Tibial nerve (tissue), 4 donors: ENCODE results near the gene TDRKH.

Source experiments
- CTCF ChIP-seq, 5 experiments: fragments of 200-600 bp in 3 of 5; fragments of 450-650 bp in 2 of 5; sonication (generic) in 3 of 5; IDR thresholded peaks; one replicate each; pipeline ENCODE4 v1.5.1; 2016 to 2019; ENCODE audit warnings: antibody characterized with exemption in 5 of 5, mild to moderate bottlenecking in 3 of 5, moderate library complexity in 2 of 5
- EP300 ChIP-seq, 2 donors: sonication (generic); formaldehyde crosslinking; IDR thresholded peaks; one replicate each; pipeline ENCODE4 v1.6.1; 2017; ENCODE audit warnings: antibody characterized with exemption in 2 of 2, mild to moderate bottlenecking in 1 of 2
- POLR2A ChIP-seq, 2 donors: fragments of 450-650 bp; IDR thresholded peaks; one replicate each; pipeline ENCODE4 v1.6.1; 2017; ENCODE audit warnings: antibody characterized with exemption in 2 of 2, mild to moderate bottlenecking in 2 of 2, moderate library complexity in 2 of 2

- TF ChIP-seq CTCF (IDR thresholded peaks at IDR 0.05): no peak
- no peak for TF ChIP-seq POLR2A (IDR thresholded peaks at IDR 0.05)
- no peak for TF ChIP-seq EP300 (IDR thresholded peaks at IDR 0.05)
Measured at GRCh38 chr1:151763990-151764389, 26.3 kb downstream of the TDRKH start.
